ENCODE results near the gene AK5.

The AK5 gene

DNA sequence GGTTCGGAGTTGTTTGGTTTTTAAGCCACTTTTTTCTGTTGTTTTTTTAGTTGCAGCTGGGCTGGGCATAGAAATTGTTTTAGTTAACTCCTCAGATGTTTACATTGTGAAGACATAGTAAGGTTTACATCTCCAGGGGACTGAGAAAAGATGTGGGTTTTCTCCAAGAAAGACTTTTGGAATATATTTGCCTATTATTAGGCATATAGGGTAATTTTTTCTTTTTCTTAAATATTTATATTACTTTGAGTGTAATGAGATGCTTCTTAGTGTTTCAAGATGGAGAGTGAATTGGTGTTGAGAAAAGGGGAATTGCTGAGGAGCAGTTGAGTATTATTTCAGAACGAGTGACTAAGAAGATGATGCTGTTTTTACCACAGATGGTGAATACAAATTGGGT is 36.0 kb upstream of the AK5 start:
- no peak for TF ChIP-seq CTCF (conservative IDR thresholded peaks at IDR 0.05; ENCODE audit: control insufficient read depth, insufficient read depth, low read depth, low read length)
- H3K4me3 ChIP-seq (ENCODE audit: control insufficient read depth, low read depth, low read length), result no peak overlapping the region
- no peak for DNase-seq (ENCODE audit: low read depth)

GRCh38 chr1:77250126-77250525 is 31.7 kb upstream of the AK5 start:
- DNase-seq (ENCODE audit: low read depth), result no peak
- no peak for TF ChIP-seq CTCF (conservative IDR thresholded peaks at IDR 0.05; ENCODE audit: control insufficient read depth, insufficient read depth, low read depth, low read length)
- H3K4me3 ChIP-seq (ENCODE audit: control insufficient read depth, low read depth, low read length), result no peak overlapping the region

- no peak for TF ChIP-seq CTCF (conservative IDR thresholded peaks at IDR 0.05; ENCODE audit: control insufficient read depth, insufficient read depth, low read depth, low read length)
- no peak overlapping the region for H3K4me3 ChIP-seq (ENCODE audit: control insufficient read depth, low read depth, low read length)
- no peak for DNase-seq (ENCODE audit: low read depth)
These were observed 28.6 kb upstream of the AK5 start for GRCh38 chr1:77253211-77253610.

DNA sequence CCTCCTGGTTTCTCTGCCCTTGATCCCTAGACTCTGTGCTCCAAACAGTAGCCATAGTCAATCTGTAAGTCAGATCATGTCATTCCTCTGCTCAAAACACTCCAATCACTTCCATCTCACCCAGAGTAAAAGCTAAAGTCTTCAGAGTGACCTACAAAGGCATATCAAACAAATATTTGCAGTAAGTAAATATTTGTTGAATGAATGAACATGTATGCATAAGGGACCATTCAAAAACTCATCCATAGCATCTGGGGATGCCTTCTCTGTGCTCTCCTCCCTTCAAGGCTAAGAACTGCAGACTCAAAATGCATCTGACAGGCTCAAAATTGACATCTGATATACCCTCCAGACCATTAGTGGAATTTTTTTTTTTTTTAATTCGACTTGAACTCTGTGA is 18.1 kb upstream of the AK5 start:
- H3K4me3 ChIP-seq (ENCODE audit: control insufficient read depth, low read depth, low read length), result no peak overlapping the region
- DNase-seq (ENCODE audit: low read depth), result no peak
- TF ChIP-seq CTCF (conservative IDR thresholded peaks at IDR 0.05; ENCODE audit: control insufficient read depth, insufficient read depth, low read depth, low read length), result no peak

DNA sequence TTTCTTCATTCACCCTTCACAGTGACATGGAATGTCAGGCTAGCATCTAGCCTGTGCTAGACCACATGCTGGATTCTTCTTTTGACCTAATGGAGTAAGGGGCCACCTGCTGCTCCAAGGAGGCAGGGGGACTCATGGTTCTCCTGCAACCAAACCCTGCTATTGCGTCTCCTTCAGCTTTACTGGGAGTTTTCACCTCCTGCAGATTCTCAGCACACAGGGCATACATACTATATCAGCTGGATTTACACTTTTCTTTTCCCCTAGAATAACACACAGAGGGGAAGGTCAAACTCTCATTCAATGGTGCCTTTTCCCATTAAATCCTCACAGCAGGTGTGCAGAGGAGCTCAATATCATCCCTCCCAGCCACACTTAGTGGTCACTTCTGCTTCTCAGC is 16.6 kb upstream of the AK5 start:
- H3K4me3 ChIP-seq (ENCODE audit: control insufficient read depth, low read depth, low read length), result no peak overlapping the region
- DNase-seq (ENCODE audit: low read depth), result no peak
- TF ChIP-seq CTCF (conservative IDR thresholded peaks at IDR 0.05; ENCODE audit: control insufficient read depth, insufficient read depth, low read depth, low read length), result no peak

- DNase-seq (ENCODE audit: low read depth), result no peak
- H3K4me3 ChIP-seq (ENCODE audit: control insufficient read depth, low read depth, low read length), result no peak overlapping the region
- TF ChIP-seq CTCF (conservative IDR thresholded peaks at IDR 0.05; ENCODE audit: control insufficient read depth, insufficient read depth, low read depth, low read length), result no peak
These were observed 14.8 kb upstream of the AK5 start for GRCh38 chr1:77267035-77267434.

DNA sequence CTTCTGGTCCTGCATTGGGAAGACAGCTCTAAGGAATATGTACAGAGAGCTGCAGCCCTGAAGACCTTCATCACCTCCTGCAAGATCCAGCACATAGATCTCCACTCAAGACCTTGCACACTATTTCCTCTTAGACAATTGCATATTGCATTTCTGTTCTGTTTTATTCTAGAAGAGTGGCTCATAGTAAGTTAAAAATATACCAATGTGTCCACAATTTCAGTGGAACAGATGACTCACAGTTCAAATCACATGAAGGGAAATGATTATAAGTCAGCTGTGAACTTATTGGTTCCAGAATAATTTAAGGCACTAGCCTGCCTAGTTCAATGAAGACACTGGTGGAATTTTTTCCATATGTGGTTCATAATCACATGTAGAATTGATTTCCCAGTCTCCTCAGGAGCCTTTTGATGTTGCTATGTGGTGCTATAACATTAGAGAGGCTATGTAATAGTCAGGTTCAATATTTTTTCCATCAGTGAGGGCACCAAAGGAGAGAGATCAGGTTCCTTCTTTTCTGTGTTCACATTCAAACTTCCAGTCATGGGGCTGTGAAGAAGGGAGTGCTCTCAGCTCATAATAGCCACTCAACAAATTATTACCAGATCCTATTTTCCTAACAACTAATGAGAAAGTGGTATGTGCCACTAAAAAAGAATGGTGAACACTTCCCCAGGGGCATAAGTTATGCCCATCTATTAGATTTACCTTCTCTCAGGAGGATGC is 9.8 kb upstream of the AK5 start:
- H3K4me3 ChIP-seq (ENCODE audit: control insufficient read depth, low read depth, low read length), result no peak overlapping the region
- peak; percentile 83 for DNase-seq (ENCODE audit: low read depth)
- TF ChIP-seq CTCF (conservative IDR thresholded peaks at IDR 0.05; ENCODE audit: control insufficient read depth, insufficient read depth, low read depth, low read length), result no peak

Data from fibroblast of mammary gland (primary cell).